ENCODE measurements around the gene SNX5. TPM values are rescaled to one million over a fixed set of nuclear protein-coding genes. Genes with fewer than 3 reads are reported as not detected.

Gene SNX5
- total and polyA plus RNA-seq, 2 of the 13 experiments (the other 11 are each of a cell fraction or from before 2014, with no cell fraction given) = 664 to 1,040 TPM

DNA sequence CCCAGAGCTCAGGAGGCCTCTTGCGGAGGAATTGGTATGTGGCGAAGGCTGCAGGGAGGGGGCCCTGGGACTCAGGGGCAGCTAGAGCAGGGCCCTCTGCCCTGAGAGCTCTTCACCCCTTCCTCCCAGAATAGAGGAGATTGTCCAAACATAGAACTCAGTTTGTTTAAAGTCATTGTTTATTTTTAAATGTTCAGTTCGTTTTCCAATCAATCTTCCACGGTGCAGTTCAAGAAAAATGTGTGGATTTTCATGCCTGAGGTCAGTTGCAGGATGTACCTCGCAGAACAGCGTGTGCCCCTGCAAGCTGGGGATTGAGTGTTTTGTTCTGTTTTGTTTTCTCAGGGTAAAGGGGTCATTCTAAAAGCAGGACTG lies 37.4 kb upstream of the SNX5 start (continued):
- TF ChIP-seq MAF1 (CRISPR knock-in tag; IDR thresholded peaks at IDR 0.05; ENCODE audit: borderline replicate concordance) (no peak), CHCHD3 (CRISPR knock-in tag; IDR thresholded peaks at IDR 0.05) (no peak), ZNF263 (CRISPR knock-in tag; IDR thresholded peaks at IDR 0.05) (no peak), ZNF792 (CRISPR knock-in tag; IDR thresholded peaks at IDR 0.05) (no peak), ASH2L (IDR thresholded peaks at IDR 0.05; ENCODE audit: insufficient read length, low read depth, low read length) (no peak), EZH2 (conservative IDR thresholded peaks at IDR 0.05; ENCODE audit: low read depth, low read length) (no peak), SOX5 (CRISPR knock-in tag; IDR thresholded peaks at IDR 0.05; ENCODE audit: borderline replicate concordance) (no peak), POGZ (CRISPR knock-in tag; IDR thresholded peaks at IDR 0.05) (no peak), ZBTB3 (CRISPR knock-in tag; IDR thresholded peaks at IDR 0.05; ENCODE audit: borderline replicate concordance, low read depth) (no peak), GATAD2A (CRISPR knock-in tag; IDR thresholded peaks at IDR 0.05) (no peak; the same call in 1 of the 2 replicates), ZNF138 (CRISPR knock-in tag; IDR thresholded peaks at IDR 0.05; ENCODE audit: low read depth) (no peak), ZNF776 (CRISPR knock-in tag; IDR thresholded peaks at IDR 0.05) (no peak), ZNF670 (CRISPR knock-in tag; IDR thresholded peaks at IDR 0.05; ENCODE audit: borderline replicate concordance) (no peak), ZNF652 (CRISPR knock-in tag; IDR thresholded peaks at IDR 0.05; ENCODE audit: borderline replicate concordance, low read depth) (no peak), ZNF879 (CRISPR knock-in tag; IDR thresholded peaks at IDR 0.05) (no peak), MED13 (CRISPR knock-in tag; IDR thresholded peaks at IDR 0.05) (no peak), SYNCRIP (IDR thresholded peaks at IDR 0.05; ENCODE audit: insufficient read depth, low read depth, low read length) (no peak), ZZZ3 (CRISPR knock-in tag; IDR thresholded peaks at IDR 0.05; ENCODE audit: borderline replicate concordance) (no peak), NCOA5 (CRISPR knock-in tag; IDR thresholded peaks at IDR 0.05) (no peak)
- TF ChIP-seq, protein P1, sequence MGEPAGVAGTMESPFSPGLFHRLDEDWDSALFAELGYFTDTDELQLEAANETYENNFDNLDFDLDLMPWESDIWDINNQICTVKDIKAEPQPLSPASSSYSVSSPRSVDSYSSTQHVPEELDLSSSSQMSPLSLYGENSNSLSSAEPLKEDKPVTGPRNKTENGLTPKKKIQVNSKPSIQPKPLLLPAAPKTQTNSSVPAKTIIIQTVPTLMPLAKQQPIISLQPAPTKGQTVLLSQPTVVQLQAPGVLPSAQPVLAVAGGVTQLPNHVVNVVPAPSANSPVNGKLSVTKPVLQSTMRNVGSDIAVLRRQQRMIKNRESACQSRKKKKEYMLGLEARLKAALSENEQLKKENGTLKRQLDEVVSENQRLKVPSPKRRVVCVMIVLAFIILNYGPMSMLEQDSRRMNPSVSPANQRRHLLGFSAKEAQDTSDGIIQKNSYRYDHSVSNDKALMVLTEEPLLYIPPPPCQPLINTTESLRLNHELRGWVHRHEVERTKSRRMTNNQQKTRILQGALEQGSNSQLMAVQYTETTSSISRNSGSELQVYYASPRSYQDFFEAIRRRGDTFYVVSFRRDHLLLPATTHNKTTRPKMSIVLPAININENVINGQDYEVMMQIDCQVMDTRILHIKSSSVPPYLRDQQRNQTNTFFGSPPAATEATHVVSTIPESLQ (CRISPR knock-in tag; conservative IDR thresholded peaks at IDR 0.05) = no peak
- TF ChIP-seq, protein P2, sequence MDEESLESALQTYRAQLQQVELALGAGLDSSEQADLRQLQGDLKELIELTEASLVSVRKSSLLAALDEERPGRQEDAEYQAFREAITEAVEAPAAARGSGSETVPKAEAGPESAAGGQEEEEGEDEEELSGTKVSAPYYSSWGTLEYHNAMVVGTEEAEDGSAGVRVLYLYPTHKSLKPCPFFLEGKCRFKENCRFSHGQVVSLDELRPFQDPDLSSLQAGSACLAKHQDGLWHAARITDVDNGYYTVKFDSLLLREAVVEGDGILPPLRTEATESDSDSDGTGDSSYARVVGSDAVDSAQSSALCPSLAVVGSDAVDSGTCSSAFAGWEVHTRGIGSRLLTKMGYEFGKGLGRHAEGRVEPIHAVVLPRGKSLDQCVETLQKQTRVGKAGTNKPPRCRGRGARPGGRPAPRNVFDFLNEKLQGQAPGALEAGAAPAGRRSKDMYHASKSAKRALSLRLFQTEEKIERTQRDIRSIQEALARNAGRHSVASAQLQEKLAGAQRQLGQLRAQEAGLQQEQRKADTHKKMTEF (CRISPR knock-in tag; IDR thresholded peaks at IDR 0.05) = no peak
- TF ChIP-seq, protein P3, sequence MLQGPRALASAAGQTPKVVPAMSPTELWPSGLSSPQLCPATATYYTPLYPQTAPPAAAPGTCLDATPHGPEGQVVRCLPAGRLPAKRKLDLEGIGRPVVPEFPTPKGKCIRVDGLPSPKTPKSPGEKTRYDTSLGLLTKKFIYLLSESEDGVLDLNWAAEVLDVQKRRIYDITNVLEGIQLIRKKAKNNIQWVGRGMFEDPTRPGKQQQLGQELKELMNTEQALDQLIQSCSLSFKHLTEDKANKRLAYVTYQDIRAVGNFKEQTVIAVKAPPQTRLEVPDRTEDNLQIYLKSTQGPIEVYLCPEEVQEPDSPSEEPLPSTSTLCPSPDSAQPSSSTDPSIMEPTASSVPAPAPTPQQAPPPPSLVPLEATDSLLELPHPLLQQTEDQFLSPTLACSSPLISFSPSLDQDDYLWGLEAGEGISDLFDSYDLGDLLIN (CRISPR knock-in tag; IDR thresholded peaks at IDR 0.05; ENCODE audit: borderline replicate concordance) = no peak
- TF ChIP-seq, protein P4, sequence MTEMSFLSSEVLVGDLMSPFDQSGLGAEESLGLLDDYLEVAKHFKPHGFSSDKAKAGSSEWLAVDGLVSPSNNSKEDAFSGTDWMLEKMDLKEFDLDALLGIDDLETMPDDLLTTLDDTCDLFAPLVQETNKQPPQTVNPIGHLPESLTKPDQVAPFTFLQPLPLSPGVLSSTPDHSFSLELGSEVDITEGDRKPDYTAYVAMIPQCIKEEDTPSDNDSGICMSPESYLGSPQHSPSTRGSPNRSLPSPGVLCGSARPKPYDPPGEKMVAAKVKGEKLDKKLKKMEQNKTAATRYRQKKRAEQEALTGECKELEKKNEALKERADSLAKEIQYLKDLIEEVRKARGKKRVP (CRISPR knock-in tag; IDR thresholded peaks at IDR 0.05) = no peak
- TF ChIP-seq, protein P5, sequence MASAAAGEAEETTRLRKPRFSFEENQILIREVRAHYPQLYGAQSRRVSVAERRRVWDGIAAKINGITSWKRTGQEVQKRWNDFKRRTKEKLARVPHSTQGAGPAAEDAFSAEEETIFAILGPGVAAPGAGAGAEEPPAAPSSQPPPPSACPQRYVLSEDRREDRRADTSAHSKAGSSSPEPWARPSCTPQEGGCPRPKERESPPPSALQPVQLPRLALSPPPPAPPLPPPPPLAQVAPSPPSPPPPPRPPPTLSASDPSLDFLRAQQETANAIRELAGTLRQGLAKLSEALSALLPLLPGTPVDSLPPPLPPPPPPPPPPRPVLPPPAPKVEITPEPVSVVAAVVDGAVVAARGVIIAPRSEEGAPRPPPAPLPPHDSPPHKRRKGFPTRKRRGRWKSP (CRISPR knock-in tag; IDR thresholded peaks at IDR 0.05) = no peak
- TF ChIP-seq, protein P6, sequence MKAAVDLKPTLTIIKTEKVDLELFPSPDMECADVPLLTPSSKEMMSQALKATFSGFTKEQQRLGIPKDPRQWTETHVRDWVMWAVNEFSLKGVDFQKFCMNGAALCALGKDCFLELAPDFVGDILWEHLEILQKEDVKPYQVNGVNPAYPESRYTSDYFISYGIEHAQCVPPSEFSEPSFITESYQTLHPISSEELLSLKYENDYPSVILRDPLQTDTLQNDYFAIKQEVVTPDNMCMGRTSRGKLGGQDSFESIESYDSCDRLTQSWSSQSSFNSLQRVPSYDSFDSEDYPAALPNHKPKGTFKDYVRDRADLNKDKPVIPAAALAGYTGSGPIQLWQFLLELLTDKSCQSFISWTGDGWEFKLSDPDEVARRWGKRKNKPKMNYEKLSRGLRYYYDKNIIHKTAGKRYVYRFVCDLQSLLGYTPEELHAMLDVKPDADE (CRISPR knock-in tag; IDR thresholded peaks at IDR 0.05) = no peak
